WTC11 (cell line): ENCODE data around the gene RAB10. TPM values are rescaled to one million over a fixed set of nuclear protein-coding genes. Genes with fewer than 3 reads are reported as not detected.

ENCODE experiments used
- ATAC-seq: fragments of 200-7000 bp; cut with Tn5 transposase; 2 replicates; pipeline ENCODE4 v1.10.0; 2021; ENCODE audit warnings: mild to moderate bottlenecking, moderate library complexity
- CTCF ChIA-PET: fragments of 300-600 bp; sonication (Branson Sonifier 250); formaldehyde crosslinking; loops from one replicate; lab custom pipeline; 2021; ENCODE audit warnings: antibody characterized with exemption; lab: Charles Lee
- POLR2A ChIA-PET: fragments of 350-600 bp; sonication (Branson Sonifier 250); formaldehyde crosslinking; loops from one replicate; lab custom pipeline; 2021; ENCODE audit warnings: antibody characterized with exemption; lab: Charles Lee
- DNase-seq: peaks from one replicate; pipeline ENCODE4 v3.0.0; 2021; ENCODE audit warnings: low spot score
- H3K27ac Mint-ChIP-seq: 2 replicates; pipeline ENCODE4 v1.8.0; 2021; ENCODE audit warnings: mixed read lengths
- H3K27me3 Mint-ChIP-seq: 2 replicates; pipeline ENCODE4 v1.8.0; 2021; ENCODE audit warnings: low read depth, mild to moderate bottlenecking, moderate library complexity, mixed read lengths
- H3K36me3 Mint-ChIP-seq: 2 replicates; pipeline ENCODE4 v1.8.0; 2021; ENCODE audit warnings: mixed read lengths
- H3K4me1 Mint-ChIP-seq: 2 replicates; pipeline ENCODE4 v1.8.0; 2022; ENCODE audit warnings: mixed read lengths
- H3K4me3 Mint-ChIP-seq: 2 replicates; pipeline ENCODE4 v1.8.0; 2021; ENCODE audit warnings: mild to moderate bottlenecking, moderate library complexity, mixed read lengths
- H3K9me3 Mint-ChIP-seq: 2 replicates; pipeline ENCODE4 v1.8.0; 2021; ENCODE audit warnings: mixed read lengths
- AFF4 ChIP-seq: sonication (generic); formaldehyde crosslinking; IDR thresholded peaks from 2 replicates; pipeline ENCODE4 v1.8.1; 2023; ENCODE audit warnings: mild to moderate bottlenecking, missing genetic modification reagents, borderline replicate concordance
- ATF3 ChIP-seq: sonication (generic); formaldehyde crosslinking; conservative IDR thresholded peaks from 2 replicates; pipeline ENCODE4 v1.8.1; 2022; ENCODE audit warnings: mild to moderate bottlenecking, missing genetic modification reagents
- CREM ChIP-seq: sonication (generic); formaldehyde crosslinking; IDR thresholded peaks from 2 replicates; pipeline ENCODE4 v1.8.1; 2022; ENCODE audit warnings: mild to moderate bottlenecking, missing genetic modification reagents, moderate library complexity
- E2F1 ChIP-seq: sonication (generic); formaldehyde crosslinking; IDR thresholded peaks from 2 replicates; pipeline ENCODE4 v1.8.0; 2022; ENCODE audit warnings: mild to moderate bottlenecking, missing genetic modification reagents
- ELF4 ChIP-seq: sonication (generic); formaldehyde crosslinking; IDR thresholded peaks from 2 replicates; pipeline ENCODE4 v1.8.1; 2022; ENCODE audit warnings: low read depth, mild to moderate bottlenecking, moderate library complexity, missing genetic modification reagents
- ETV6 ChIP-seq: sonication (generic); formaldehyde crosslinking; IDR thresholded peaks from 2 replicates; pipeline ENCODE4 v1.8.1; 2022; ENCODE audit warnings: mild to moderate bottlenecking, missing genetic modification reagents
- FOXJ3 ChIP-seq: sonication (generic); formaldehyde crosslinking; IDR thresholded peaks from 2 replicates; pipeline ENCODE4 v1.9.0; 2021; ENCODE audit warnings: missing genetic modification reagents, mild to moderate bottlenecking, borderline replicate concordance
- GTF2I ChIP-seq: fragments of 250-450 bp; sonication (Bioruptor Pico); conservative IDR thresholded peaks from 2 replicates; pipeline ENCODE4 v1.4.0; 2021; ENCODE audit warnings: mild to moderate bottlenecking
- KAT7 ChIP-seq: sonication (generic); formaldehyde crosslinking; IDR thresholded peaks from 2 replicates; pipeline ENCODE4 v1.8.1; 2023; ENCODE audit warnings: missing genetic modification reagents, mild to moderate bottlenecking, borderline replicate concordance
- MLX ChIP-seq: sonication (generic); formaldehyde crosslinking; IDR thresholded peaks from 2 replicates; pipeline ENCODE4 v1.8.1; 2023; ENCODE audit warnings: mild to moderate bottlenecking, missing genetic modification reagents, moderate library complexity
- NFATC4 ChIP-seq: fragments of 250-450 bp; sonication (Bioruptor Pico); IDR thresholded peaks from 2 replicates; pipeline ENCODE4 v1.9.0; 2021; ENCODE audit warnings: mild to moderate bottlenecking
- NFE2L1 ChIP-seq: sonication (generic); formaldehyde crosslinking; IDR thresholded peaks from 2 replicates; pipeline ENCODE4 v1.8.1; 2023; ENCODE audit warnings: missing genetic modification reagents
- NR3C1 ChIP-seq: sonication (generic); formaldehyde crosslinking; conservative IDR thresholded peaks from 2 replicates; pipeline ENCODE4 v1.8.1; 2023; ENCODE audit warnings: low read depth, mild to moderate bottlenecking, missing genetic modification reagents
- RORB ChIP-seq: fragments of 250-450 bp; sonication (Bioruptor Pico); IDR thresholded peaks from 2 replicates; pipeline ENCODE4 v1.9.0; 2021; ENCODE audit warnings: mild to moderate bottlenecking
- SOX15 ChIP-seq: fragments of 250-450 bp; sonication (Bioruptor Pico); IDR thresholded peaks from 2 replicates; pipeline ENCODE4 v1.9.0; 2021; ENCODE audit warnings: mild to moderate bottlenecking
- TEAD1 ChIP-seq: sonication (generic); formaldehyde crosslinking; IDR thresholded peaks from 2 replicates; pipeline ENCODE4 v1.8.0; 2022; ENCODE audit warnings: mild to moderate bottlenecking, missing genetic modification reagents
- TEAD4 ChIP-seq: sonication (generic); formaldehyde crosslinking; IDR thresholded peaks from 2 replicates; pipeline ENCODE4 v1.8.0; 2022; ENCODE audit warnings: mild to moderate bottlenecking, missing genetic modification reagents
- ZBTB43 ChIP-seq: sonication (generic); formaldehyde crosslinking; IDR thresholded peaks from 2 replicates; pipeline ENCODE4 v1.8.1; 2023; ENCODE audit warnings: mild to moderate bottlenecking, missing genetic modification reagents
- ZNF138 ChIP-seq: sonication (generic); formaldehyde crosslinking; conservative IDR thresholded peaks from 2 replicates; pipeline ENCODE4 v1.8.1; 2022; ENCODE audit warnings: mild to moderate bottlenecking, moderate library complexity, missing genetic modification reagents
- ZNF219 ChIP-seq: sonication (generic); formaldehyde crosslinking; IDR thresholded peaks from 2 replicates; pipeline ENCODE4 v1.8.0; 2023; ENCODE audit warnings: missing genetic modification reagents, mild to moderate bottlenecking, borderline replicate concordance
- ZNF416 ChIP-seq: fragments of 250-450 bp; sonication (Bioruptor Pico); IDR thresholded peaks from 2 replicates; pipeline ENCODE4 v1.9.0; 2021; ENCODE audit warnings: mild to moderate bottlenecking, inconsistent platforms
- ZNF425 ChIP-seq: fragments of 250-450 bp; sonication (Bioruptor Pico); conservative IDR thresholded peaks from 2 replicates; pipeline ENCODE4 v1.9.0; 2021; ENCODE audit warnings: mild to moderate bottlenecking
- ZNF512 ChIP-seq: sonication (generic); formaldehyde crosslinking; IDR thresholded peaks from 2 replicates; pipeline ENCODE4 v1.8.1; 2022; ENCODE audit warnings: missing genetic modification reagents, borderline replicate concordance
- ZSCAN18 ChIP-seq: fragments of 250-450 bp; sonication (Bioruptor Pico); IDR thresholded peaks from 2 replicates; pipeline ENCODE4 v2.1.2; 2022; ENCODE audit warnings: mild to moderate bottlenecking, moderate library complexity
- total RNA-seq: library from RNA; stranded (reverse); gene quantifications from 3 replicates; pipeline ENCODE4 v1.2.3, GENCODE V29; 2021

The RAB10 gene
- total RNA-seq, 1 experiment from 2014 or later: 127 TPM

- H3K4me3 Mint-ChIP-seq: no peak overlapping the region
- H3K36me3 Mint-ChIP-seq: peaks cover 36% of the 10 kb centered on the region
- ATAC-seq (no peak), DNase-seq (no peak)
- TF ChIP-seq GTF2I (CRISPR knock-in tag): no peak
- TF ChIP-seq RORB (CRISPR knock-in tag): no peak
- TF ChIP-seq NR3C1 (CRISPR knock-in tag): no peak
- TF ChIP-seq ATF3 (CRISPR knock-in tag): no peak
- no peak for TF ChIP-seq ZNF416 (CRISPR knock-in tag)
- TF ChIP-seq AFF4 (CRISPR knock-in tag): no peak
- TF ChIP-seq ETV6 (CRISPR knock-in tag): no peak
- no peak for TF ChIP-seq E2F1
- no peak for TF ChIP-seq TEAD1
- TF ChIP-seq ZBTB43 (CRISPR knock-in tag): no peak
- no peak for TF ChIP-seq ZNF138 (CRISPR knock-in tag)
- TF ChIP-seq FOXJ3 (CRISPR knock-in tag): no peak
- TF ChIP-seq NFE2L1 (CRISPR knock-in tag): no peak
- TF ChIP-seq TEAD4 (CRISPR knock-in tag): no peak
- TF ChIP-seq ZNF219: no peak
- TF ChIP-seq CREM: no peak
- TF ChIP-seq NFATC4 (CRISPR knock-in tag): no peak
- TF ChIP-seq MLX: no peak
- TF ChIP-seq ZSCAN18 (CRISPR knock-in tag): no peak
- no peak overlapping the region for H3K27ac Mint-ChIP-seq
- no peaks in the 10 kb centered on the region; the same call in 1 of the 2 replicates for H3K27me3 Mint-ChIP-seq
- POLR2A ChIA-PET: no interaction called here
- CTCF ChIA-PET: interaction anchor here (1.8 kb wide), 1 partner anchor 86 kb away, joined by 5 read pairs; no protein-coding TSS in a partner anchor
- H3K9me3 Mint-ChIP-seq: peaks cover 32% of the 10 kb centered on the region
- peaks cover 39% of the 10 kb centered on the region for H3K4me1 Mint-ChIP-seq
Observed at GRCh38 chr2:26077291-26077690, 43.4 kb downstream of the RAB10 start.

- Mint-ChIP-seq H3K9me3 (peaks cover 32% of the 10 kb centered on the region), H3K36me3 (peaks cover 36% of the 10 kb centered on the region), H3K4me3 (no peak overlapping the region), H3K27ac (no peak overlapping the region), H3K27me3 (no peaks in the 10 kb centered on the region; the same call in 1 of the 2 replicates), H3K4me1 (peaks cover 43% of the 10 kb centered on the region)
- POLR2A ChIA-PET: no interaction called here
- DNase-seq (no peak), ATAC-seq (no peak)
- CTCF ChIA-PET: interaction anchor here (1.0 kb wide), 1 partner anchor 9 kb away, joined by 3 read pairs; no protein-coding TSS in a partner anchor
- no peak for TF ChIP-seq ZNF512
- TF ChIP-seq KAT7 (CRISPR knock-in tag): no peak
- TF ChIP-seq ELF4: no peak
- no peak for TF ChIP-seq SOX15 (CRISPR knock-in tag)
- TF ChIP-seq ZNF425 (CRISPR knock-in tag): no peak
Observed at GRCh38 chr2:26078939-26079338, 45.1 kb downstream of the RAB10 start.
